ENCODE measurements around the gene EHD1. TPM values are rescaled to one million over a fixed set of nuclear protein-coding genes. Genes with fewer than 3 reads are reported as not detected.

EHD1 gene
- total and polyA plus RNA-seq, 9 of the 15 experiments (the other 6 are each of a cell fraction or from before 2014, with no cell fraction given) = 0.46 to 65.0 (median 16.4) TPM

- TF ChIP-seq RREB1 (CRISPR knock-in tag; IDR thresholded peaks at IDR 0.05) = peak; percentile 85
- peak; percentile 73; the same call in 1 of the 2 replicates for TF ChIP-seq E2F3 (CRISPR knock-in tag; IDR thresholded peaks at IDR 0.05)
- TF ChIP-seq HDGF (IDR thresholded peaks at IDR 0.05) = no peak
- peak; percentile 21 for TF ChIP-seq KAT2B (IDR thresholded peaks at IDR 0.05; ENCODE audit: low read depth, low read length)
- 0 out of 4 replicates have a peak, but pooled peaks of 1 of the 2 experiments have one; percentile 24 for TF ChIP-seq BCLAF1 (IDR thresholded peaks at IDR 0.05; ENCODE audit: borderline replicate concordance in 1 of 2, control insufficient read depth in 1 of 2, low read depth in 2 of 2, low read length in 1 of 2)
- TF ChIP-seq DEAF1 (CRISPR knock-in tag; IDR thresholded peaks at IDR 0.05) = 0 out of 2 replicates have a peak, but pooled peaks have one; percentile 20
- no peak for TF ChIP-seq PTRF (tag; IDR thresholded peaks at IDR 0.05)
- peak in 1 of 2 experiments; percentile 99; a peak in 2 of 4 replicates for TF ChIP-seq HDAC1 (IDR thresholded peaks at IDR 0.05)
- TF ChIP-seq RBM25 (IDR thresholded peaks at IDR 0.05; ENCODE audit: low read depth, low read length, severe bottlenecking) = peak; percentile 94
- no peak for TF ChIP-seq ZNF239 (CRISPR knock-in tag; IDR thresholded peaks at IDR 0.05)
- peak in 1 of 2 experiments; percentile 63; a peak in 2 of 4 replicates for TF ChIP-seq TBL1XR1 (IDR thresholded peaks at IDR 0.05; ENCODE audit: low read length in 2 of 2)
- TF ChIP-seq ZNF431 (CRISPR knock-in tag; IDR thresholded peaks at IDR 0.05) = no peak
- peak; percentile 96 for TF ChIP-seq RFX1 (IDR thresholded peaks at IDR 0.05)
- TF ChIP-seq TAL1 (IDR thresholded peaks at IDR 0.05) = 0 out of 2 replicates have a peak, but pooled peaks have one; percentile 23
- TF ChIP-seq HDAC2 (IDR thresholded peaks at IDR 0.05) = peak; percentile 91
- peak; percentile 71; the same call in 1 of the 2 replicates for TF ChIP-seq ELF1 (tag; IDR thresholded peaks at IDR 0.05)
- peak; percentile 56; the same call in 1 of the 2 replicates for TF ChIP-seq POLR2AphosphoS5 (IDR thresholded peaks at IDR 0.05; ENCODE audit: control insufficient read depth, insufficient read depth, low read depth, low read length)
- TF ChIP-seq RNF2 (IDR thresholded peaks at IDR 0.05) = peak; percentile 82
Measured at GRCh38 chr11:64878494-64879243, at the start of gene EHD1 (continued).

Measured in K562 (cell line).